Measurements from ENCODE around the gene CDK18.

The CDK18 gene

GRCh38 chr1:205525495-205526285 is 21.2 kb downstream of the CDK18 start:
- no peak for DNase-seq

- no peak for DNase-seq
These were observed 22.0 kb downstream of the CDK18 start for GRCh38 chr1:205526431-205526830.

- no peak for DNase-seq
These were observed 23.5 kb downstream of the CDK18 start for GRCh38 chr1:205527931-205528330.

- no peak for DNase-seq
These were observed 24.0 kb downstream of the CDK18 start for GRCh38 chr1:205528446-205528886.

GRCh38 chr1:205528887-205529825 is 24.7 kb downstream of the CDK18 start:
- DNase-seq, result peak; percentile 22

- no peak for DNase-seq
These were observed 25.6 kb downstream of the CDK18 start for GRCh38 chr1:205530116-205530515.

GRCh38 chr1:205531191-205532025 is 26.9 kb downstream of the CDK18 start:
- no peak for DNase-seq

- DNase-seq, result no peak
These were observed 27.8 kb downstream of the CDK18 start for GRCh38 chr1:205532026-205532898.

GRCh38 chr1:205532996-205533735 is 28.7 kb downstream of the CDK18 start:
- DNase-seq, result no peak

- no peak for DNase-seq
These were observed 29.4 kb downstream of the CDK18 start for GRCh38 chr1:205533748-205534443.

GRCh38 chr1:205534444-205534985 is 30.0 kb downstream of the CDK18 start:
- DNase-seq, result no peak

- DNase-seq, result no peak
These were observed 30.6 kb downstream of the CDK18 start for GRCh38 chr1:205535096-205535495.

GRCh38 chr1:205535866-205536758 is 31.6 kb downstream of the CDK18 start:
- DNase-seq, result no peak

GRCh38 chr1:205536759-205537361 is 32.4 kb downstream of the CDK18 start:
- DNase-seq, result no peak

GRCh38 chr1:205537386-205538018 is 33.0 kb downstream of the CDK18 start:
- no peak for DNase-seq

- DNase-seq, result no peak
These were observed 33.9 kb downstream of the CDK18 start for GRCh38 chr1:205538235-205538840.

GRCh38 chr1:205541161-205541886 is 36.9 kb downstream of the CDK18 start:
- DNase-seq, result no peak

Measured in GDM1 (cell line).